IPS-18a (cell line): ENCODE data around the gene MITF.

Experiments
- H3K27ac ChIP-seq: one replicate; pipeline ENCODE4 v1.5.1; 2013; ENCODE audit warnings: low read length
- H3K27me3 ChIP-seq: one replicate; pipeline ENCODE4 v1.6.1; 2013; ENCODE audit warnings: mild to moderate bottlenecking, low read length; ENCODE audit not compliant: control insufficient read depth, insufficient read depth
- H3K36me3 ChIP-seq: one replicate; pipeline ENCODE4 v1.6.1; 2013; ENCODE audit warnings: low read depth, low read length; ENCODE audit not compliant: control insufficient read depth
- H3K4me1 ChIP-seq: one replicate; pipeline ENCODE4 v1.6.1; 2013; ENCODE audit warnings: low read depth, low read length; ENCODE audit not compliant: control insufficient read depth
- H3K4me3 ChIP-seq: one replicate; pipeline ENCODE4 v1.5.1; 2013; ENCODE audit warnings: low read length
- H3K9ac ChIP-seq: one replicate; pipeline ENCODE4 v1.6.1; 2013; ENCODE audit warnings: mild to moderate bottlenecking, low read length, moderate library complexity
- H3K9me3 ChIP-seq: one replicate; pipeline ENCODE4 v1.6.1; 2013; ENCODE audit warnings: low read depth, low read length; ENCODE audit not compliant: control insufficient read depth

The MITF gene

GRCh38 chr3:69869643-69870042 lies 130.4 kb downstream of the MITF start:
- H3K4me3 ChIP-seq = no peak overlapping the region
- no peak overlapping the region for H3K27ac ChIP-seq
- H3K4me1 ChIP-seq = no peaks in the 10 kb centered on the region
- no peak overlapping the region for H3K9ac ChIP-seq
- no peaks in the 10 kb centered on the region for H3K36me3 ChIP-seq
- no peaks in the 10 kb centered on the region for H3K27me3 ChIP-seq
- H3K9me3 ChIP-seq = no peaks in the 10 kb centered on the region

- no peak overlapping the region for H3K9ac ChIP-seq
- H3K27ac ChIP-seq = no peak overlapping the region
- H3K9me3 ChIP-seq = no peaks in the 10 kb centered on the region
- H3K36me3 ChIP-seq = no peaks in the 10 kb centered on the region
- no peak overlapping the region for H3K4me3 ChIP-seq
- H3K27me3 ChIP-seq = no peaks in the 10 kb centered on the region
- H3K4me1 ChIP-seq = no peaks in the 10 kb centered on the region
Measured at GRCh38 chr3:69871251-69871650, 132.0 kb downstream of the MITF start.

GRCh38 chr3:69871868-69872267 lies 132.6 kb downstream of the MITF start:
- no peaks in the 10 kb centered on the region for H3K9me3 ChIP-seq
- H3K4me3 ChIP-seq = no peak overlapping the region
- H3K36me3 ChIP-seq = no peaks in the 10 kb centered on the region
- no peak overlapping the region for H3K9ac ChIP-seq
- H3K27me3 ChIP-seq = no peaks in the 10 kb centered on the region
- no peaks in the 10 kb centered on the region for H3K4me1 ChIP-seq
- no peak overlapping the region for H3K27ac ChIP-seq

- Histone ChIP-seq H3K27ac (no peak overlapping the region), H3K9ac (no peak overlapping the region), H3K4me1 (no peaks in the 10 kb centered on the region), H3K9me3 (no peaks in the 10 kb centered on the region), H3K27me3 (no peaks in the 10 kb centered on the region), H3K36me3 (no peaks in the 10 kb centered on the region), H3K4me3 (no peak overlapping the region)
Measured at GRCh38 chr3:69872783-69873378, 133.6 kb downstream of the MITF start.

GRCh38 chr3:69876073-69876472 lies 136.8 kb downstream of the MITF start:
- Histone ChIP-seq H3K27ac (no peak overlapping the region), H3K9ac (no peak overlapping the region), H3K9me3 (no peaks in the 10 kb centered on the region), H3K4me1 (no peaks in the 10 kb centered on the region), H3K27me3 (no peaks in the 10 kb centered on the region), H3K36me3 (no peaks in the 10 kb centered on the region), H3K4me3 (no peak overlapping the region)

- Histone ChIP-seq H3K27ac (no peak overlapping the region), H3K27me3 (no peaks in the 10 kb centered on the region), H3K9ac (no peak overlapping the region), H3K4me1 (no peaks in the 10 kb centered on the region), H3K9me3 (no peaks in the 10 kb centered on the region), H3K36me3 (no peaks in the 10 kb centered on the region), H3K4me3 (no peak overlapping the region)
Measured at GRCh38 chr3:69878254-69878653, 139.0 kb downstream of the MITF start.

- Histone ChIP-seq H3K36me3 (no peaks in the 10 kb centered on the region), H3K9me3 (no peaks in the 10 kb centered on the region), H3K4me1 (no peaks in the 10 kb centered on the region), H3K27ac (no peak overlapping the region), H3K4me3 (no peak overlapping the region), H3K9ac (no peak overlapping the region), H3K27me3 (no peaks in the 10 kb centered on the region)
Measured at GRCh38 chr3:69879051-69879450, 139.8 kb downstream of the MITF start.

GRCh38 chr3:69880069-69880640 lies 140.9 kb downstream of the MITF start:
- Histone ChIP-seq H3K27me3 (no peaks in the 10 kb centered on the region), H3K4me3 (no peak overlapping the region), H3K4me1 (no peaks in the 10 kb centered on the region), H3K9me3 (no peaks in the 10 kb centered on the region), H3K9ac (no peak overlapping the region), H3K27ac (no peak overlapping the region), H3K36me3 (no peaks in the 10 kb centered on the region)

- no peaks in the 10 kb centered on the region for H3K4me1 ChIP-seq
- no peak overlapping the region for H3K4me3 ChIP-seq
- no peaks in the 10 kb centered on the region for H3K9me3 ChIP-seq
- no peak overlapping the region for H3K27ac ChIP-seq
- no peak overlapping the region for H3K9ac ChIP-seq
- H3K36me3 ChIP-seq = no peaks in the 10 kb centered on the region
- no peaks in the 10 kb centered on the region for H3K27me3 ChIP-seq
Measured at GRCh38 chr3:69881051-69881450, 141.8 kb downstream of the MITF start.

- Histone ChIP-seq H3K27ac (no peak overlapping the region), H3K4me3 (no peak overlapping the region), H3K9me3 (no peaks in the 10 kb centered on the region), H3K27me3 (no peaks in the 10 kb centered on the region), H3K9ac (no peak overlapping the region), H3K36me3 (no peaks in the 10 kb centered on the region), H3K4me1 (no peaks in the 10 kb centered on the region)
Measured at GRCh38 chr3:69881756-69882428, 142.6 kb downstream of the MITF start.

- H3K9ac ChIP-seq = no peak overlapping the region
- no peaks in the 10 kb centered on the region for H3K36me3 ChIP-seq
- no peaks in the 10 kb centered on the region for H3K4me1 ChIP-seq
- H3K27ac ChIP-seq = no peak overlapping the region
- no peaks in the 10 kb centered on the region for H3K27me3 ChIP-seq
- no peak overlapping the region for H3K4me3 ChIP-seq
- H3K9me3 ChIP-seq = no peaks in the 10 kb centered on the region
Measured at GRCh38 chr3:69882560-69882959, 143.3 kb downstream of the MITF start.
